ENCODE data around the gene EEFSEC. TPM values are rescaled to one million over a fixed set of nuclear protein-coding genes. Genes with fewer than 3 reads are reported as not detected.

EEFSEC gene
- total RNA-seq, 3 donors from 2014 or later = 20.2 to 23.9 (median 21.9) TPM

DNA sequence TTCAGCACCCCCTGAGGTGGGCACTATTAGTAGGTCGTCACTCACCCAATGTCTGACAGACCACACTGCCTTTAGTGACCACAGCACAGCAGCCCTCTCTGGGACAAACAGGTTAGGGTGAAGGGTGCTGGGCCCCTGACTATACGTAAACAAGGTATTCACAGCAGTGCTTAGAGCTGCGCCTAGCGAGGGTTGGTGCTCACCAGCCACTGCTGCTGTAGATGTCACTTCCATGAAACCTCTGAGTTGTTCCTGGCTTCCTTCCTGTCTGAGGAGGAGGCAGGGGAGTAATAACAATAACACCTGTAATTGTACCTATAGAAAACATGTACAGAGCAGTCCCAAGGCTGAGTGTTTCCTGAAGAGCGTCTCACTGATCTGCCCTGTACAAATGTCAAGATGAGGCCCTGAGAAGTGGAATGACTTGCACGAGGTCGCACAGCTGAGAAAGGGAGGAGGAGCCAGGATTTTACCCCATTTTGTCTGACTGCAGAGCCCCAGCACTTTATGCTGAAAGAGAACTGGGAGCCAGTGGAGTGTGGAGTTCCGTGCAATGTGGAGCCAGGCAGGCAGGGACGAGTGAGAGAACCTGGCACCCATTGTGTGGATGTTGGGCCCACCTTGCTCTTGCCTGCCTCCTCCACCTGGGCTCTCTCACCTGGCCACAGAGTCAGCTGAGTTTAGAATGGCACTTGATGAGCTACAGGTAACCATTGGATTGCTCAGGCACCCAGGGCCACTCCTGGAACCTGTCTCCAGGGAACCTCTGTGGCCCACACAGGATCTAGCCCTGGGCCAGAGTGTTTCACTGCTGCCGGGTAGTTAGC lies 219.6 kb downstream of the EEFSEC start:
- ATAC-seq (no peak), DNase-seq (no peak)
- H3K36me3 Mint-ChIP-seq (ENCODE audit: insufficient read depth) = peaks cover 4% of the 10 kb centered on the region
- H3K4me1 Mint-ChIP-seq (ENCODE audit: low read depth) = peaks cover 2% of the 10 kb centered on the region
- no peak overlapping the region for H3K4me3 Mint-ChIP-seq
- no peaks in the 10 kb centered on the region for H3K27me3 Mint-ChIP-seq (ENCODE audit: low read depth)
- H3K9me3 Mint-ChIP-seq = no peaks in the 10 kb centered on the region

DNA sequence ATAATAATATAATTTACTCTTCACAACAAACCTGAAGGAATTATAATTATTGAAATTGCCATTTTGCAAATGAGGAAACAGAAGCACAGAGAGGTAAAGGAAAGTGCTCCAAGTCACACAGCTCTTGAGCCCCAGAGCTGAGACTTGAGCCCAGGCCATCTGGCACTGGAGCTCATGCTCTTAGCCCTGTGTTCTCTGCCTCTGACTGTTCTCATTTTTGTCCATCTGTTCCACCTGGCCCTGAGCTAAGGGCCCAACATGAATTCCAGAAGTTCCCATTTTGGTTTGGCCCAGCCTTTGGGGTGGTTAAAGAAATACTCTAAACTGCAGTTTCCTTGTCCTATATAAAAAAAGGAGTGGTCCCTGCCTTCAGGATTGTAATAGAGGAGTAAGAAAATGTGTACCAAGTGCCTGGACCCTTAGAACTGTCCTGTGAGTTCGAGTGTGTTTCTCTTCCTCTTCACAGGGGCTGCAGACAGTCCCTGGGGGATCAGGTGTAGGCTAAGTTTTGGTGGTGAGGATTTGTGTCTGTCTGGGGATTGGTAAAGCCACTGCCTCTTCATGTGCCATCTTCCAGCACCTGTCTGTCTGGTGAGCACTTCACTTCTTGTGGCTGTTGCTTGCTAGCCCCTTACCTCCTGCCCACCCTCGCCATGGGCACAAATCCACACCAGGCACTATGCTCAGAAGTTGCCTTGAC lies 221.6 kb downstream of the EEFSEC start:
- ATAC-seq (no peak), DNase-seq (no peak)
- peaks cover 6% of the 10 kb centered on the region for H3K36me3 Mint-ChIP-seq (ENCODE audit: insufficient read depth)
- H3K4me3 Mint-ChIP-seq = no peak overlapping the region
- no peaks in the 10 kb centered on the region for H3K27me3 Mint-ChIP-seq (ENCODE audit: low read depth)
- no peaks in the 10 kb centered on the region for H3K9me3 Mint-ChIP-seq
- H3K4me1 Mint-ChIP-seq (ENCODE audit: low read depth) = peaks cover 2% of the 10 kb centered on the region

- H3K27me3 Mint-ChIP-seq (ENCODE audit: low read depth) = no peaks in the 10 kb centered on the region
- H3K36me3 Mint-ChIP-seq (ENCODE audit: insufficient read depth) = peaks cover 6% of the 10 kb centered on the region
- ATAC-seq (no peak), DNase-seq (no peak)
- H3K9me3 Mint-ChIP-seq = no peaks in the 10 kb centered on the region
- peaks cover 2% of the 10 kb centered on the region for H3K4me1 Mint-ChIP-seq (ENCODE audit: low read depth)
- no peak overlapping the region for H3K4me3 Mint-ChIP-seq
Measured at GRCh38 chr3:128376516-128376915, 223.2 kb downstream of the EEFSEC start.

- Mint-ChIP-seq H3K36me3 (ENCODE audit: insufficient read depth) (peaks cover 3% of the 10 kb centered on the region), H3K27me3 (ENCODE audit: low read depth) (no peaks in the 10 kb centered on the region), H3K4me3 (no peak overlapping the region), H3K4me1 (ENCODE audit: low read depth) (no peaks in the 10 kb centered on the region), H3K9me3 (no peaks in the 10 kb centered on the region)
- DNase-seq = no peak
- no peak for ATAC-seq
Measured at GRCh38 chr3:128378631-128379347, 225.5 kb downstream of the EEFSEC start.

GRCh38 chr3:128379367-128380160 lies 226.3 kb downstream of the EEFSEC start:
- Mint-ChIP-seq H3K27me3 (ENCODE audit: low read depth) (no peaks in the 10 kb centered on the region), H3K36me3 (ENCODE audit: insufficient read depth) (peaks cover 8% of the 10 kb centered on the region), H3K9me3 (no peaks in the 10 kb centered on the region), H3K4me3 (no peak overlapping the region), H3K4me1 (ENCODE audit: low read depth) (no peaks in the 10 kb centered on the region)
- no peak for DNase-seq
- ATAC-seq = no peak

GRCh38 chr3:128380295-128380694 lies 227.0 kb downstream of the EEFSEC start:
- Mint-ChIP-seq H3K9me3 (no peaks in the 10 kb centered on the region), H3K27me3 (ENCODE audit: low read depth) (no peaks in the 10 kb centered on the region), H3K36me3 (ENCODE audit: insufficient read depth) (peaks cover 8% of the 10 kb centered on the region), H3K4me3 (no peak overlapping the region), H3K4me1 (ENCODE audit: low read depth) (no peaks in the 10 kb centered on the region)
- ATAC-seq (no peak), DNase-seq (no peak)

DNA sequence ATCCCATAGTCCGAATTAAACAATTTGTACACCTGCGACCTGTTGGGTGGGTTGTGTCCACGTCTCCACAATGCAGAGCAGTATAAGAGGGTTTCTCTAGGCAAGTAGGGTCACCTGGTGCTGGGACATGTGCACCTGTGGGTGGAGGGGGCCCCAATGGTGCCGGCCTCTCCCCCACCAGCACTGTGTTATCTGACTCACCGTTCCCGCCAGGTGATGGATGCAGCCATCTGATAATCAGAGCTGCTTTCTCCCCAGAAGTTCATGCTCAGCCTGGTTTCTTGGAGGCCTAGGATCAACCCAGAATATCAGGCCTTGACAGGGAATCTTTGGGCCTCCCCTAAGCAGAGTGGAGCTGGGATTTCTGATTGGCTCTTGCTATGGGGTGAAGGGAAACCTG lies 227.4 kb downstream of the EEFSEC start:
- Mint-ChIP-seq H3K9me3 (no peaks in the 10 kb centered on the region), H3K27me3 (ENCODE audit: low read depth) (no peaks in the 10 kb centered on the region), H3K4me3 (no peak overlapping the region), H3K4me1 (ENCODE audit: low read depth) (no peaks in the 10 kb centered on the region), H3K36me3 (ENCODE audit: insufficient read depth) (peaks cover 8% of the 10 kb centered on the region)
- ATAC-seq = no peak
- no peak for DNase-seq

DNA sequence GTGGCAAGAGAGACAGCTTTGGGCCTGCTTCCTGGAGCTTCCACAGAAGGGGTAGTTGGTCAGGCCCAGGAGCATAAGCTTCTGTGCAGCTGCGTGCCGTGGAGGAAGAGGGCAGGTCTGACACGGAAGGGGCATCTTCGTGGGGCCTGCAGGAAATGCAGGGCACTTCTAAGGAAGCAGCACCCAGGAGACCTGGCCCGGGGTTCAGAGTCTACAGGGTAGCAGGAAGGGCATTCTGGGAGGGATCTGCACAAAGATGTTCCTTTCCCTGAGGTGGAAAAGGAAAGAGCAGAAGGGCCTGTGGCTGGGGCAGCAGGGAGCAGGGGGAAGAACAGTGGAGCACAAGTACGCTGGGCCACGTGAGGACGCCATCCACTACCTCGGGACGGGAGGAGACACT lies 228.3 kb downstream of the EEFSEC start:
- ATAC-seq (no peak), DNase-seq (no peak)
- H3K4me1 Mint-ChIP-seq (ENCODE audit: low read depth) = no peaks in the 10 kb centered on the region
- no peak overlapping the region for H3K4me3 Mint-ChIP-seq
- peaks cover 9% of the 10 kb centered on the region for H3K36me3 Mint-ChIP-seq (ENCODE audit: insufficient read depth)
- no peaks in the 10 kb centered on the region for H3K9me3 Mint-ChIP-seq
- no peaks in the 10 kb centered on the region for H3K27me3 Mint-ChIP-seq (ENCODE audit: low read depth)

DNA sequence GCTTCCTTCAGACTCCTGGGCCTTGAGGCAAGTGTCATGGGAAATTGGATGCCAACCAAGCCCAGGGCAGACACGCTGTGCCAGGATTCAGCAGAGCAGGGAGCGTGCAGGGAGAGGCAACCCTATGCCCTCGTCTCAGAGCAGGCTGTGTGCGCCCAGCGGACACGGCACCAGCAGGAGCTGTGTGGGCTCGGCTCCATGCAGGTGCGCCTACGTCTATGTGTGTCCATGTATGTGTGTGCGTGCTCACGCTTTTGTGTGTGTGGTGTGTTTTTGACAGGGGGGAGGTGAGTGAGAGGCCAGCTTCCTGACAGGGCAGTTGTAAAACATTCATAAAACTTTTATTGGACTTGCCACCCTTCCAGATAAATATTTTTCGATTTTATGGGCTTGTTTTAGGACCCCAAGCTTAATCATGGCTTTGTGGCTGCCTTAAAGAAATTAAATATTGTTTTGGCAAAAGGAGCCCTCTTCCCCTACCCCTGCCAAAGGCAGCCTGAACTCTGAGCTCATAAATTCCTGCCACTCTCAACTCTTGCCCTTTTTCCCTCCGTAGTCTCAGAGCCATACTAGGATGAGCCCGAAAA lies 229.0 kb downstream of the EEFSEC start:
- DNase-seq (no peak), ATAC-seq (no peak)
- H3K27me3 Mint-ChIP-seq (ENCODE audit: low read depth) = no peaks in the 10 kb centered on the region
- no peaks in the 10 kb centered on the region for H3K9me3 Mint-ChIP-seq
- H3K4me1 Mint-ChIP-seq (ENCODE audit: low read depth) = no peaks in the 10 kb centered on the region
- no peak overlapping the region for H3K4me3 Mint-ChIP-seq
- peaks cover 9% of the 10 kb centered on the region for H3K36me3 Mint-ChIP-seq (ENCODE audit: insufficient read depth)

GRCh38 chr3:128383316-128384235 lies 230.3 kb downstream of the EEFSEC start:
- H3K4me1 Mint-ChIP-seq (ENCODE audit: low read depth) = no peaks in the 10 kb centered on the region
- no peaks in the 10 kb centered on the region for H3K9me3 Mint-ChIP-seq
- peaks cover 9% of the 10 kb centered on the region for H3K36me3 Mint-ChIP-seq (ENCODE audit: insufficient read depth)
- ATAC-seq = peak in 1 of 2 donors; percentile 78
- no peaks in the 10 kb centered on the region for H3K27me3 Mint-ChIP-seq (ENCODE audit: low read depth)
- no peak overlapping the region for H3K4me3 Mint-ChIP-seq
- peak; percentile 61 for DNase-seq

GRCh38 chr3:128385080-128385832 lies 232.0 kb downstream of the EEFSEC start:
- ATAC-seq (no peak), DNase-seq (no peak)
- H3K36me3 Mint-ChIP-seq (ENCODE audit: insufficient read depth) = peaks cover 8% of the 10 kb centered on the region
- no peak overlapping the region for H3K4me3 Mint-ChIP-seq
- no peaks in the 10 kb centered on the region for H3K4me1 Mint-ChIP-seq (ENCODE audit: low read depth)
- H3K27me3 Mint-ChIP-seq (ENCODE audit: low read depth) = no peaks in the 10 kb centered on the region
- H3K9me3 Mint-ChIP-seq = no peaks in the 10 kb centered on the region

- H3K9me3 Mint-ChIP-seq = no peaks in the 10 kb centered on the region
- no peak for ATAC-seq
- no peak for DNase-seq
- peaks cover 9% of the 10 kb centered on the region for H3K36me3 Mint-ChIP-seq (ENCODE audit: insufficient read depth)
- H3K4me3 Mint-ChIP-seq = no peak overlapping the region
- no peaks in the 10 kb centered on the region for H3K27me3 Mint-ChIP-seq (ENCODE audit: low read depth)
- no peaks in the 10 kb centered on the region for H3K4me1 Mint-ChIP-seq (ENCODE audit: low read depth)
Measured at GRCh38 chr3:128388932-128389331, 235.7 kb downstream of the EEFSEC start.

All from activated T-cell treated with anti-CD3 and anti-CD28 coated beads, Interleukin-2, amount 50 U/mL, for 4 hours (primary cell).